ENCODE results near the gene IFITM5. TPM values are rescaled to one million over a fixed set of nuclear protein-coding genes. Genes with fewer than 3 reads are reported as not detected.

Gene IFITM5
- total RNA-seq, result 1 to 10 TPM in 2 of 8 experiments, under 1 TPM in 1, not detected in 5; 0.51 to 1.5 (median 1.1) TPM

- no peaks in the 10 kb centered on the region for H3K4me1 ChIP-seq (replicated peaks in 1 of 2)
- no peak within 1 kb of the TSS for H3K27ac ChIP-seq
- WGBS, 10 experiments, result no CpG with 5 or more reads among the region's 40 CpGs
- H3K4me3 ChIP-seq, result no peak within 1 kb of the TSS
- ATAC-seq (replicated peaks in 6 of 8), result peak in 2 of 8 experiments; percentile 3 to 9
- in situ Hi-C loops (cut with MboI; ENCODE audit: low pct_unique_long_range_greater_than_20kb in 2 of 9, low sequenced_read_pairs in 9 of 9, unreplicated experiment in 9 of 9), result no loop called here
Observed at GRCh38 chr11:299081-299891, at the start of gene IFITM5. TSS of gene IFITM5 (minus strand) at chr11:299526. CDS start at chr11:299490, 36 bp downstream.

GRCh38 chr11:346529-346928 lies 47.2 kb upstream of the IFITM5 start:
- no peak overlapping the region for H3K4me3 ChIP-seq
- peaks cover 0 to 3% of the 10 kb centered on the region in 2 donors for H3K4me1 ChIP-seq (replicated peaks in 1 of 2)
- no peak overlapping the region for H3K27ac ChIP-seq
- WGBS, 10 experiments, result 29 to 100% (median 83%) methylated on average over 1 to 3 of the region's 3 CpGs; no CpG with 5 or more reads in 1 of the 10 experiments
- in situ Hi-C loops (cut with MboI; ENCODE audit: low pct_unique_long_range_greater_than_20kb in 2 of 9, low sequenced_read_pairs in 9 of 9, unreplicated experiment in 9 of 9), result no loop called here
- no peak for ATAC-seq (replicated peaks in 6 of 8)

- no peak for ATAC-seq (replicated peaks in 6 of 8)
- in situ Hi-C loops (cut with MboI; ENCODE audit: low pct_unique_long_range_greater_than_20kb in 2 of 9, low sequenced_read_pairs in 9 of 9, unreplicated experiment in 9 of 9), result no loop called here
- 75 to 98% (median 89%) methylated on average over 5 to 11 of the region's 11 CpGs for WGBS, 10 experiments
- Histone ChIP-seq H3K4me1 (replicated peaks in 1 of 2) (peaks cover 0 to 3% of the 10 kb centered on the region in 2 donors), H3K27ac (no peak overlapping the region), H3K4me3 (no peak overlapping the region)
Observed at GRCh38 chr11:344836-345578, 45.7 kb upstream of the IFITM5 start.

GRCh38 chr11:342328-342727 lies 43.0 kb upstream of the IFITM5 start:
- no peak overlapping the region for H3K4me3 ChIP-seq
- 48 to 100% (median 76%) methylated on average over 1 to 3 of the region's 3 CpGs; no CpG with 5 or more reads in 1 of the 10 experiments for WGBS, 10 experiments
- in situ Hi-C loops (cut with MboI; ENCODE audit: low pct_unique_long_range_greater_than_20kb in 2 of 9, low sequenced_read_pairs in 9 of 9, unreplicated experiment in 9 of 9), result no loop called here
- no peak overlapping the region for H3K27ac ChIP-seq
- peak in 2 of 8 experiments; percentile 16 to 26 for ATAC-seq (replicated peaks in 6 of 8)
- peaks cover 0 to 3% of the 10 kb centered on the region in 2 donors for H3K4me1 ChIP-seq (replicated peaks in 1 of 2)

- peaks cover 7 to 11% of the 10 kb centered on the region in 2 donors for H3K4me1 ChIP-seq (replicated peaks in 1 of 2)
- no peak overlapping the region for H3K4me3 ChIP-seq
- WGBS, 10 experiments, result 33 to 77% (median 59%) methylated on average over 1 to 5 of the region's 5 CpGs
- in situ Hi-C loops (cut with MboI; ENCODE audit: low pct_unique_long_range_greater_than_20kb in 2 of 9, low sequenced_read_pairs in 9 of 9, unreplicated experiment in 9 of 9), result no loop called here
- ATAC-seq (replicated peaks in 6 of 8), result no peak
- H3K27ac ChIP-seq, result no peak overlapping the region
Observed at GRCh38 chr11:340539-341512, 41.5 kb upstream of the IFITM5 start.

- Histone ChIP-seq H3K4me1 (replicated peaks in 1 of 2) (peaks cover 12 to 19% of the 10 kb centered on the region in 2 donors), H3K4me3 (no peak overlapping the region), H3K27ac (no peak overlapping the region)
- WGBS, 10 experiments, result 67 to 100% (median 90%) methylated on average over 1 to 2 of the region's 2 CpGs
- in situ Hi-C loops (cut with MboI; ENCODE audit: low pct_unique_long_range_greater_than_20kb in 2 of 9, low sequenced_read_pairs in 9 of 9, unreplicated experiment in 9 of 9), result no loop called here
- no peak for ATAC-seq (replicated peaks in 6 of 8)
Observed at GRCh38 chr11:339963-340362, 40.6 kb upstream of the IFITM5 start.

GRCh38 chr11:337711-338110 lies 38.4 kb upstream of the IFITM5 start:
- in situ Hi-C loops (cut with MboI; ENCODE audit: low pct_unique_long_range_greater_than_20kb in 2 of 9, low sequenced_read_pairs in 9 of 9, unreplicated experiment in 9 of 9), result no loop called here
- H3K27ac ChIP-seq, result no peak overlapping the region
- 29 to 100% (median 96%) methylated on average over 1 to 4 of the region's 6 CpGs; no CpG with 5 or more reads in 2 of the 10 experiments for WGBS, 10 experiments
- no peak overlapping the region for H3K4me3 ChIP-seq
- ATAC-seq (replicated peaks in 6 of 8), result no peak
- H3K4me1 ChIP-seq (replicated peaks in 1 of 2), result peaks cover 22 to 31% of the 10 kb centered on the region in 2 donors

- in situ Hi-C loops (cut with MboI; ENCODE audit: low pct_unique_long_range_greater_than_20kb in 2 of 9, low sequenced_read_pairs in 9 of 9, unreplicated experiment in 9 of 9), result no loop called here
- no peak overlapping the region for H3K27ac ChIP-seq
Observed at GRCh38 chr11:336659-337198, 37.4 kb upstream of the IFITM5 start.

GRCh38 chr11:335779-336658 lies 36.7 kb upstream of the IFITM5 start:
- Histone ChIP-seq H3K4me3 (no peak overlapping the region), H3K4me1 (replicated peaks in 1 of 2) (peaks cover 22 to 28% of the 10 kb centered on the region in 2 donors), H3K27ac (peak overlapping the region in 1 of 2 donors; percentile 72)
- peak in 7 of 8 experiments; percentile 17 to 50 (median 39) for ATAC-seq (replicated peaks in 6 of 8)
- in situ Hi-C loops (cut with MboI; ENCODE audit: low pct_unique_long_range_greater_than_20kb in 2 of 9, low sequenced_read_pairs in 9 of 9, unreplicated experiment in 9 of 9), result no loop called here
- WGBS, 10 experiments, result 11 to 60% (median 49%) methylated on average over 4 to 12 of the region's 15 CpGs; no CpG with 5 or more reads in 3 of the 10 experiments

More at GRCh38 chr11:336659-337198, 37.4 kb upstream of the IFITM5 start:
- Histone ChIP-seq H3K4me1 (replicated peaks in 1 of 2) (peaks cover 22 to 28% of the 10 kb centered on the region in 2 donors), H3K4me3 (no peak overlapping the region)
- WGBS, 10 experiments, result 57 to 100% (median 88%) methylated on average over 1 to 3 of the region's 4 CpGs; no CpG with 5 or more reads in 2 of the 10 experiments
- no peak for ATAC-seq (replicated peaks in 6 of 8)

- ATAC-seq (replicated peaks in 6 of 8), result peak; percentile 17 to 94 (median 93)
- 38 to 98% (median 48%) methylated on average over 2 to 24 of the region's 25 CpGs for WGBS, 10 experiments
- Histone ChIP-seq H3K4me1 (replicated peaks in 1 of 2) (peaks cover 22 to 28% of the 10 kb centered on the region in 2 donors), H3K27ac (peak overlapping the region in 1 of 2 donors; percentile 37), H3K4me3 (peak overlapping the region in 1 of 5 donors; percentile 8)
- in situ Hi-C loops (cut with MboI; ENCODE audit: low pct_unique_long_range_greater_than_20kb in 2 of 9, low sequenced_read_pairs in 9 of 9, unreplicated experiment in 9 of 9), result no loop called here
Observed at GRCh38 chr11:334264-334994, 35.1 kb upstream of the IFITM5 start.
